GM18868 (cell line): Measurements from ENCODE around the gene DCC.

Source experiments
- ATAC-seq: cut with Tn5 transposase; IDR thresholded peaks from one replicate; pipeline ENCODE4 v1.9.1; 2021; ENCODE audit warnings: mild to moderate bottlenecking, moderate library complexity; ENCODE audit not compliant: unreplicated experiment

Gene DCC

GRCh38 chr18:52422985-52423601, 83.1 kb downstream of the DCC start:
- no peak for ATAC-seq

- no peak for ATAC-seq
Observed at GRCh38 chr18:52426041-52426440, 86.0 kb downstream of the DCC start.

- no peak for ATAC-seq
Observed at GRCh38 chr18:52426462-52426861, 86.5 kb downstream of the DCC start.

GRCh38 chr18:52427521-52428175, 87.7 kb downstream of the DCC start:
- ATAC-seq = no peak

- ATAC-seq = no peak
Observed at GRCh38 chr18:52431683-52432082, 91.7 kb downstream of the DCC start.

- ATAC-seq = no peak
Observed at GRCh38 chr18:52433797-52434196, 93.8 kb downstream of the DCC start.

- no peak for ATAC-seq
Observed at GRCh38 chr18:52435301-52435700, 95.3 kb downstream of the DCC start.

- ATAC-seq = no peak
Observed at GRCh38 chr18:52437161-52437560, 97.2 kb downstream of the DCC start.

- ATAC-seq = no peak
Observed at GRCh38 chr18:52439457-52439856, 99.5 kb downstream of the DCC start.

- no peak for ATAC-seq
Observed at GRCh38 chr18:52441794-52442193, 101.8 kb downstream of the DCC start.

- no peak for ATAC-seq
Observed at GRCh38 chr18:52442686-52443085, 102.7 kb downstream of the DCC start.

GRCh38 chr18:52451256-52451655, 111.3 kb downstream of the DCC start:
- no peak for ATAC-seq

GRCh38 chr18:52451851-52452250, 111.9 kb downstream of the DCC start:
- ATAC-seq = no peak

GRCh38 chr18:52452427-52452826, 112.4 kb downstream of the DCC start:
- ATAC-seq = no peak

- no peak for ATAC-seq
Observed at GRCh38 chr18:52459890-52460289, 119.9 kb downstream of the DCC start.

- no peak for ATAC-seq
Observed at GRCh38 chr18:52462853-52463252, 122.9 kb downstream of the DCC start.

GRCh38 chr18:52465391-52465790, 125.4 kb downstream of the DCC start:
- ATAC-seq = no peak

GRCh38 chr18:52468496-52468895, 128.5 kb downstream of the DCC start:
- ATAC-seq = no peak

GRCh38 chr18:52475325-52475724, 135.3 kb downstream of the DCC start:
- ATAC-seq = no peak

GRCh38 chr18:52481116-52481515, 141.1 kb downstream of the DCC start:
- ATAC-seq = no peak

- no peak for ATAC-seq
Observed at GRCh38 chr18:52484977-52485376, 145.0 kb downstream of the DCC start.

GRCh38 chr18:52486052-52486451, 146.1 kb downstream of the DCC start:
- ATAC-seq = no peak
